HepG2 (cell line): ENCODE results near the gene WFDC12.

Source experiments
- ARID2 ChIP-seq: sonication (generic); formaldehyde crosslinking; IDR thresholded peaks from 2 replicates; pipeline ENCODE4 v1.8.1; 2022; ENCODE audit warnings: mild to moderate bottlenecking, missing genetic modification reagents, borderline replicate concordance
- KDM3A ChIP-seq: IDR thresholded peaks from 2 replicates; pipeline ENCODE4 v1.6.1; 2018; ENCODE audit warnings: low read depth, missing compliant biosample characterization
- MAZ ChIP-seq, 2 experiments: sonication (generic) in 1 of 2; formaldehyde crosslinking in 1 of 2; IDR thresholded peaks; 2 replicates each; pipeline versions ENCODE4 v1.5.0 to v1.6.1; 2012 to 2020; ENCODE audit warnings: low read depth in 2 of 2, mild to moderate bottlenecking in 2 of 2, borderline replicate concordance in 1 of 2, improper control_type of control experiment in 1 of 2, low read length in 1 of 2, missing genetic modification reagents in 1 of 2, moderate library complexity in 1 of 2
- SALL1 ChIP-seq: sonication (generic); formaldehyde crosslinking; IDR thresholded peaks from 2 replicates; pipeline ENCODE4 v1.8.0; 2022; ENCODE audit warnings: mild to moderate bottlenecking, missing genetic modification reagents
- ZNF407 ChIP-seq: sonication (generic); formaldehyde crosslinking; IDR thresholded peaks from one replicate; pipeline ENCODE4 v1.5.1; 2020; ENCODE audit warnings: mild to moderate bottlenecking, missing genetic modification reagents; ENCODE audit errors: not compliant biosample characterization
- TF ChIP-seq, protein P1 (sequence below): sonication (generic); formaldehyde crosslinking; IDR thresholded peaks from 2 replicates; pipeline ENCODE4 v1.5.1; 2020; ENCODE audit warnings: mild to moderate bottlenecking, missing genetic modification reagents, moderate library complexity
- TF ChIP-seq, protein P2 (sequence below), 2 experiments: sonication (generic) in 1 of 2; formaldehyde crosslinking in 1 of 2; IDR thresholded peaks; 2 replicates each; pipeline versions ENCODE4 v1.5.1 to v1.6.1; 2011 to 2020; ENCODE audit warnings: borderline replicate concordance in 1 of 2, low read depth in 1 of 2, low read length in 1 of 2, mild to moderate bottlenecking in 1 of 2, missing genetic modification reagents in 1 of 2, moderate library complexity in 1 of 2

- no peak for TF ChIP-seq MAZ (IDR thresholded peaks at IDR 0.05; ENCODE audit: borderline replicate concordance, low read depth, low read length)
- TF ChIP-seq MAZ (CRISPR knock-in tag; IDR thresholded peaks at IDR 0.05; ENCODE audit: low read depth), result no peak
- no peak for TF ChIP-seq KDM3A (CRISPR knock-in tag)
- TF ChIP-seq, protein P1, sequence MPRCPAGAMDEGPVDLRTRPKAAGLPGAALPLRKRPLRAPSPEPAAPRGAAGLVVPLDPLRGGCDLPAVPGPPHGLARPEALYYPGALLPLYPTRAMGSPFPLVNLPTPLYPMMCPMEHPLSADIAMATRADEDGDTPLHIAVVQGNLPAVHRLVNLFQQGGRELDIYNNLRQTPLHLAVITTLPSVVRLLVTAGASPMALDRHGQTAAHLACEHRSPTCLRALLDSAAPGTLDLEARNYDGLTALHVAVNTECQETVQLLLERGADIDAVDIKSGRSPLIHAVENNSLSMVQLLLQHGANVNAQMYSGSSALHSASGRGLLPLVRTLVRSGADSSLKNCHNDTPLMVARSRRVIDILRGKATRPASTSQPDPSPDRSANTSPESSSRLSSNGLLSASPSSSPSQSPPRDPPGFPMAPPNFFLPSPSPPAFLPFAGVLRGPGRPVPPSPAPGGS (CRISPR knock-in tag), result no peak
- no peak for TF ChIP-seq SALL1 (CRISPR knock-in tag)
- TF ChIP-seq ARID2 (CRISPR knock-in tag), result no peak
- no peak for TF ChIP-seq ZNF407 (CRISPR knock-in tag)
- TF ChIP-seq, protein P2, sequence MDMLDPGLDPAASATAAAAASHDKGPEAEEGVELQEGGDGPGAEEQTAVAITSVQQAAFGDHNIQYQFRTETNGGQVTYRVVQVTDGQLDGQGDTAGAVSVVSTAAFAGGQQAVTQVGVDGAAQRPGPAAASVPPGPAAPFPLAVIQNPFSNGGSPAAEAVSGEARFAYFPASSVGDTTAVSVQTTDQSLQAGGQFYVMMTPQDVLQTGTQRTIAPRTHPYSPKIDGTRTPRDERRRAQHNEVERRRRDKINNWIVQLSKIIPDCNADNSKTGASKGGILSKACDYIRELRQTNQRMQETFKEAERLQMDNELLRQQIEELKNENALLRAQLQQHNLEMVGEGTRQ (IDR thresholded peaks at IDR 0.05; ENCODE audit: low read depth, low read length), result no peak
- TF ChIP-seq, protein P2 (CRISPR knock-in tag; IDR thresholded peaks at IDR 0.05; ENCODE audit: borderline replicate concordance), result no peak
These were observed 37.0 kb downstream of the WFDC12 start for GRCh38 chr20:45087097-45087790.
